OCI-LY1 (cell line): ENCODE measurements around the gene HPD.

Source experiments
- EZH2 ChIP-seq: fragments of 200-600 bp; sonication (generic), shearing (Covaris generic); IDR thresholded peaks from 2 replicates; pipeline ENCODE4 v1.8.0; 2017; ENCODE audit warnings: borderline replicate concordance, mixed run types, mild to moderate bottlenecking, antibody characterized with exemption, low read length, moderate library complexity, mixed read lengths
- TF ChIP-seq, protein P1 (sequence below): fragments of 200-600 bp; sonication (generic), shearing (Covaris generic); IDR thresholded peaks from 2 replicates; pipeline ENCODE4 v1.5.1; 2017; ENCODE audit warnings: mild to moderate bottlenecking, antibody characterized with exemption, low read length, moderate library complexity, mixed read lengths

DNA sequence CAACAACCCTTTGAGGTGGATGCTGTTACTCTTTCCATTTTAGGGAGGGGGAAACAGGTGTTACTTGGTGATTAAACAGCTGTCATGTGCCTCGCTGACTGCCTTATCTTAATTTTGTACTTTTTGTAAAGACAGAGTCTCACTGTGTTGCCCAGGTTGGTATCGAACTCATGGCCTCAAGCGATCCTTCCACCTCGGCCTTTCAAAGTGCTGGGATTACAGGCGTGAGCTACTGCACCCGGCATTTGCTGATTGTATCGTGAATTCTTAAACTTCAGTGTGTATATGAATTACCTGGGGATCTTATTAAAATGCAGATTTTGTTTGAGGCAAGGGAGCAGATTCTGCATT lies 30.6 kb upstream of the HPD start:
- TF ChIP-seq EZH2: no peak
- TF ChIP-seq, protein P1, sequence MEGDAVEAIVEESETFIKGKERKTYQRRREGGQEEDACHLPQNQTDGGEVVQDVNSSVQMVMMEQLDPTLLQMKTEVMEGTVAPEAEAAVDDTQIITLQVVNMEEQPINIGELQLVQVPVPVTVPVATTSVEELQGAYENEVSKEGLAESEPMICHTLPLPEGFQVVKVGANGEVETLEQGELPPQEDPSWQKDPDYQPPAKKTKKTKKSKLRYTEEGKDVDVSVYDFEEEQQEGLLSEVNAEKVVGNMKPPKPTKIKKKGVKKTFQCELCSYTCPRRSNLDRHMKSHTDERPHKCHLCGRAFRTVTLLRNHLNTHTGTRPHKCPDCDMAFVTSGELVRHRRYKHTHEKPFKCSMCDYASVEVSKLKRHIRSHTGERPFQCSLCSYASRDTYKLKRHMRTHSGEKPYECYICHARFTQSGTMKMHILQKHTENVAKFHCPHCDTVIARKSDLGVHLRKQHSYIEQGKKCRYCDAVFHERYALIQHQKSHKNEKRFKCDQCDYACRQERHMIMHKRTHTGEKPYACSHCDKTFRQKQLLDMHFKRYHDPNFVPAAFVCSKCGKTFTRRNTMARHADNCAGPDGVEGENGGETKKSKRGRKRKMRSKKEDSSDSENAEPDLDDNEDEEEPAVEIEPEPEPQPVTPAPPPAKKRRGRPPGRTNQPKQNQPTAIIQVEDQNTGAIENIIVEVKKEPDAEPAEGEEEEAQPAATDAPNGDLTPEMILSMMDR: no peak
